Transverse colon (tissue), 4 donors: ENCODE results near the gene DCAF8.

Source experiments
- POLR2AphosphoS5 ChIP-seq, 3 donors: sonication (generic); formaldehyde crosslinking; IDR thresholded peaks; one replicate each; pipeline ENCODE4 v1.6.1; 2016; ENCODE audit warnings: antibody characterized with exemption in 3 of 3
- TF ChIP-seq, protein P1 (sequence below), 5 experiments: fragments of 200-600 bp in 3 of 5; fragments of 450-650 bp in 2 of 5; sonication (generic) in 3 of 5; IDR thresholded peaks; 1 replicate in 2 of 5; 2 replicates in 3 of 5; pipeline ENCODE4 v1.5.1; 2016 to 2017; ENCODE audit warnings: antibody characterized with exemption in 5 of 5, inconsistent platforms in 3 of 5, mild to moderate bottlenecking in 2 of 5, moderate library complexity in 1 of 5

GRCh38 chr1:160260406-160261382 lies 1.7 kb downstream of the DCAF8 start:
- TF ChIP-seq, protein P1, sequence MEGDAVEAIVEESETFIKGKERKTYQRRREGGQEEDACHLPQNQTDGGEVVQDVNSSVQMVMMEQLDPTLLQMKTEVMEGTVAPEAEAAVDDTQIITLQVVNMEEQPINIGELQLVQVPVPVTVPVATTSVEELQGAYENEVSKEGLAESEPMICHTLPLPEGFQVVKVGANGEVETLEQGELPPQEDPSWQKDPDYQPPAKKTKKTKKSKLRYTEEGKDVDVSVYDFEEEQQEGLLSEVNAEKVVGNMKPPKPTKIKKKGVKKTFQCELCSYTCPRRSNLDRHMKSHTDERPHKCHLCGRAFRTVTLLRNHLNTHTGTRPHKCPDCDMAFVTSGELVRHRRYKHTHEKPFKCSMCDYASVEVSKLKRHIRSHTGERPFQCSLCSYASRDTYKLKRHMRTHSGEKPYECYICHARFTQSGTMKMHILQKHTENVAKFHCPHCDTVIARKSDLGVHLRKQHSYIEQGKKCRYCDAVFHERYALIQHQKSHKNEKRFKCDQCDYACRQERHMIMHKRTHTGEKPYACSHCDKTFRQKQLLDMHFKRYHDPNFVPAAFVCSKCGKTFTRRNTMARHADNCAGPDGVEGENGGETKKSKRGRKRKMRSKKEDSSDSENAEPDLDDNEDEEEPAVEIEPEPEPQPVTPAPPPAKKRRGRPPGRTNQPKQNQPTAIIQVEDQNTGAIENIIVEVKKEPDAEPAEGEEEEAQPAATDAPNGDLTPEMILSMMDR (IDR thresholded peaks at IDR 0.05) = no peak
- TF ChIP-seq POLR2AphosphoS5 (IDR thresholded peaks at IDR 0.05) = no peak
